B cell (primary cell): ENCODE results near the gene TMPRSS11A. TPM values are rescaled to one million over a fixed set of nuclear protein-coding genes. Genes with fewer than 3 reads are reported as not detected.

Experiments
- ATAC-seq: fragments of 200-7000 bp; cut with Tn5 transposase; one replicate; pipeline ENCODE4 v1.10.0; 2021; ENCODE audit warnings: low read depth, mild to moderate bottlenecking, moderate number of reproducible peaks, moderate library complexity
- CTCF ChIA-PET: fragments of 350-600 bp; sonication (Branson Sonifier 250); formaldehyde crosslinking; loops from one replicate; lab custom pipeline; 2021; ENCODE audit warnings: antibody characterized with exemption, inconsistent platforms; lab: Charles Lee
- POLR2A ChIA-PET: fragments of 350-600 bp; sonication (Branson Sonifier 250); formaldehyde crosslinking; loops from one replicate; lab custom pipeline; 2021; ENCODE audit warnings: antibody characterized with exemption; lab: Charles Lee
- DNase-seq: peaks from one replicate; pipeline ENCODE4 v3.0.0; 2013
- H2AFZ ChIP-seq: 2 replicates; pipeline ENCODE4 v1.6.1; 2012; ENCODE audit warnings: mild to moderate bottlenecking, low read depth, low read length; ENCODE audit not compliant: insufficient read depth, poor library complexity, severe bottlenecking
- H3K27ac ChIP-seq, 2 donors: 1 replicate in 1 of 2; 2 replicates in 1 of 2; pipeline ENCODE4 v1.5.1; 2012 to 2013; ENCODE audit warnings: low read length in 2 of 2, mild to moderate bottlenecking in 2 of 2, moderate library complexity in 1 of 2
- H3K27me3 ChIP-seq, 4 experiments: fragments of 200-600 bp in 1 of 4; sonication (generic) in 1 of 4; replicated peaks in 1 of 4; 1 replicate in 2 of 4; 2 replicates in 2 of 4; pipeline versions ENCODE4 v1.6.1 to v1.7.0; 2013 to 2016; ENCODE audit warnings: low read length in 3 of 4, mild to moderate bottlenecking in 2 of 4, mixed read lengths in 1 of 4, moderate library complexity in 1 of 4; ENCODE audit not compliant: insufficient read depth in 4 of 4, control insufficient read depth in 3 of 4; ENCODE audit errors: control extremely low read depth in 1 of 4
- H3K36me3 ChIP-seq, 2 experiments: replicated peaks in 1 of 2; 1 replicate in 1 of 2; 2 replicates in 1 of 2; pipeline versions ENCODE4 v1.6.1 to v1.7.1; 2013; ENCODE audit warnings: low read length in 1 of 2; ENCODE audit not compliant: insufficient read depth in 2 of 2, control insufficient read depth in 1 of 2; ENCODE audit errors: control extremely low read depth in 1 of 2, extremely low read depth in 1 of 2
- H3K4me1 ChIP-seq, 2 donors: fragments of 200-600 bp in 1 of 2; sonication (generic) in 1 of 2; 1 replicate in 1 of 2; 2 replicates in 1 of 2; pipeline versions ENCODE4 v1.5.1 to v1.6.1; 2013 to 2017; ENCODE audit warnings: low read length in 2 of 2; ENCODE audit not compliant: control insufficient read depth in 2 of 2, insufficient read depth in 2 of 2
- H3K4me2 ChIP-seq: replicated peaks from 2 replicates; pipeline ENCODE3; 2012; ENCODE audit warnings: mild to moderate bottlenecking, low read depth, low read length; ENCODE audit not compliant: poor library complexity, severe bottlenecking
- H3K4me3 ChIP-seq, 5 experiments: fragments of 200-600 bp in 1 of 5; sonication (generic) in 1 of 5; 1 replicate in 3 of 5; 2 replicates in 2 of 5; pipeline versions ENCODE4 v1.5.1 to v1.7.0; 2011 to 2016; ENCODE audit warnings: low read length in 4 of 5, mild to moderate bottlenecking in 4 of 5, low read depth in 2 of 5, control low read depth in 1 of 5, moderate library complexity in 1 of 5; ENCODE audit not compliant: insufficient read depth in 1 of 5; ENCODE audit errors: control extremely low read depth in 1 of 5, extremely low read depth in 1 of 5
- H3K79me2 ChIP-seq: fragments of 200-600 bp; sonication (generic); one replicate; pipeline ENCODE4 v1.6.0; 2016; ENCODE audit warnings: low read length; ENCODE audit not compliant: control insufficient read depth, insufficient read depth
- H3K9ac ChIP-seq: fragments of 200-600 bp; sonication (generic); 2 replicates; pipeline ENCODE4 v1.6.1; 2017; ENCODE audit warnings: mild to moderate bottlenecking, low read length, moderate library complexity
- H3K9me3 ChIP-seq, 3 donors: one replicate each; pipeline versions ENCODE4 v1.6.1 to v1.7.1; 2013; ENCODE audit warnings: low read length in 2 of 3; ENCODE audit not compliant: control insufficient read depth in 2 of 3, insufficient read depth in 1 of 3; ENCODE audit errors: control extremely low read depth in 1 of 3
- H4K20me1 ChIP-seq: 2 replicates; pipeline ENCODE4 v1.6.0; 2012; ENCODE audit warnings: mild to moderate bottlenecking, low read length; ENCODE audit not compliant: insufficient read depth, control insufficient read depth, poor library complexity, severe bottlenecking
- H3K27ac Mint-ChIP-seq: one replicate; pipeline ENCODE4 v1.8.0; 2021; ENCODE audit warnings: mixed read lengths
- H3K27me3 Mint-ChIP-seq: one replicate; pipeline ENCODE4 v1.8.0; 2021; ENCODE audit warnings: mixed read lengths
- H3K4me1 Mint-ChIP-seq: one replicate; pipeline ENCODE4 v1.8.0; 2021; ENCODE audit warnings: mixed read lengths
- H3K4me3 Mint-ChIP-seq: one replicate; pipeline ENCODE4 v1.8.0; 2021; ENCODE audit warnings: mixed read lengths
- H3K9me3 Mint-ChIP-seq: one replicate; pipeline ENCODE4 v1.8.0; 2022; ENCODE audit warnings: mixed read lengths; ENCODE audit not compliant: insufficient read depth
- EZH2 ChIP-seq: IDR thresholded peaks from 2 replicates; pipeline ENCODE4 v1.6.1; 2012; ENCODE audit warnings: borderline replicate concordance, low read depth, mild to moderate bottlenecking, moderate library complexity, low read length; ENCODE audit not compliant: insufficient read depth, poor library complexity, severe bottlenecking
- WGBS: methylation state at CpG from one replicate; pipeline ENCODE4 v1.1.5; 2013; ENCODE audit warnings: missing lambda C conversion rate; ENCODE audit not compliant: insufficient coverage; 5-methylcytosine and 5-hydroxymethylcytosine counted together
- intact Hi-C: fragments of 100-400 bp; cut with micrococcal nuclease; formaldehyde crosslinking; loops from one replicate; pipeline ENCODE4 v1.10.0; 2022
- polyA minus RNA-seq: library from RNA; depleted of rRNA, polyadenylated mRNA; stranded (reverse); fragments of >200 nt; gene quantifications from 2 replicates; pipeline ENCODE4 v1.2.3, GENCODE V29; 2012
- polyA plus RNA-seq: library from polyadenylated mRNA; depleted of rRNA; stranded (reverse); fragments of >200 nt; gene quantifications from 2 replicates; pipeline ENCODE4 v1.2.3, GENCODE V29; 2012
- total RNA-seq, 2 donors: library from RNA; stranded (reverse); fragments of 120-200 nt in 1 of 2; gene quantifications; 1 replicate in 1 of 2; 2 replicates in 1 of 2; pipeline versions ENCODE4 v1.2.3 to v1.2.4, GENCODE V29; 2013 to 2022
- TF ChIP-seq, protein P1 (sequence below): fragments of 200-600 bp; IDR thresholded peaks from one replicate; pipeline ENCODE4 v1.8.0; 2022; ENCODE audit warnings: antibody characterized with exemption, mild to moderate bottlenecking

Gene TMPRSS11A, protein sequence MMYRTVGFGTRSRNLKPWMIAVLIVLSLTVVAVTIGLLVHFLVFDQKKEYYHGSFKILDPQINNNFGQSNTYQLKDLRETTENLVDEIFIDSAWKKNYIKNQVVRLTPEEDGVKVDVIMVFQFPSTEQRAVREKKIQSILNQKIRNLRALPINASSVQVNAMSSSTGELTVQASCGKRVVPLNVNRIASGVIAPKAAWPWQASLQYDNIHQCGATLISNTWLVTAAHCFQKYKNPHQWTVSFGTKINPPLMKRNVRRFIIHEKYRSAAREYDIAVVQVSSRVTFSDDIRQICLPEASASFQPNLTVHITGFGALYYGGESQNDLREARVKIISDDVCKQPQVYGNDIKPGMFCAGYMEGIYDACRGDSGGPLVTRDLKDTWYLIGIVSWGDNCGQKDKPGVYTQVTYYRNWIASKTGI
- total RNA-seq, result not detected in 2 replicates
- not detected for total RNA-seq (2013)
- polyA plus RNA-seq, result not detected in 2 replicates
- polyA minus RNA-seq, result not detected in 2 replicates

DNA sequence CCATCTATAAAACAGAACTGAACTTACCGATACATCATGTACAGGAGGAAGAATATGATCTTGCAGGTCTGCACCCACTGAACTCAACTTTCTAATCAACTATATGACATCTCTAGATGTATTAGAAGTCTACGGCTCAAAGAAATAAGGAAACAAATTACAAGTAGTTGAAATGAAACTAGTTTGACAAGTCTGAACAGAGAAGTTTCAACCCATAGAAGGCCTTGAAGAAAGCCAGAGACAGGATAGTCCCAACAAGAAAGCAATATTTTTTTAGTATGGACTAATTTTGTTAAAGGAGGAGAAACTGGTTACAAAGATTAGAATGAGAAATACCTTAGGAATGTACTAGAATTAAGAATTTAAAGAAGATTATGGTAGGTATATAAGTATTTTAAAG is at the start of gene TMPRSS11A:
TSS of gene TMPRSS11A (minus strand) at position 138 of the 400 bp plus-strand sequence. CDS start at position 38, 100 bp downstream.
- H3K9ac ChIP-seq, result no peak within 1 kb of the TSS
- no peak within 1 kb of the TSS for H2AFZ ChIP-seq
- no peak for TF ChIP-seq EZH2
- TF ChIP-seq, protein P1, sequence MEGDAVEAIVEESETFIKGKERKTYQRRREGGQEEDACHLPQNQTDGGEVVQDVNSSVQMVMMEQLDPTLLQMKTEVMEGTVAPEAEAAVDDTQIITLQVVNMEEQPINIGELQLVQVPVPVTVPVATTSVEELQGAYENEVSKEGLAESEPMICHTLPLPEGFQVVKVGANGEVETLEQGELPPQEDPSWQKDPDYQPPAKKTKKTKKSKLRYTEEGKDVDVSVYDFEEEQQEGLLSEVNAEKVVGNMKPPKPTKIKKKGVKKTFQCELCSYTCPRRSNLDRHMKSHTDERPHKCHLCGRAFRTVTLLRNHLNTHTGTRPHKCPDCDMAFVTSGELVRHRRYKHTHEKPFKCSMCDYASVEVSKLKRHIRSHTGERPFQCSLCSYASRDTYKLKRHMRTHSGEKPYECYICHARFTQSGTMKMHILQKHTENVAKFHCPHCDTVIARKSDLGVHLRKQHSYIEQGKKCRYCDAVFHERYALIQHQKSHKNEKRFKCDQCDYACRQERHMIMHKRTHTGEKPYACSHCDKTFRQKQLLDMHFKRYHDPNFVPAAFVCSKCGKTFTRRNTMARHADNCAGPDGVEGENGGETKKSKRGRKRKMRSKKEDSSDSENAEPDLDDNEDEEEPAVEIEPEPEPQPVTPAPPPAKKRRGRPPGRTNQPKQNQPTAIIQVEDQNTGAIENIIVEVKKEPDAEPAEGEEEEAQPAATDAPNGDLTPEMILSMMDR, result no peak
- H3K27ac ChIP-seq, result no peak within 1 kb of the TSS
- peaks cover 3% of the 10 kb centered on the region for H3K27me3 Mint-ChIP-seq
- WGBS, result no CpG with 5 or more reads among the region's 2 CpGs
- POLR2A ChIA-PET, result no interaction called here
- H3K4me3 ChIP-seq, result no peak within 1 kb of the TSS
- H4K20me1 ChIP-seq, result no peaks in the 10 kb centered on the region
- H3K27me3 ChIP-seq, result no peaks in the 10 kb centered on the region
- intact Hi-C loops, result no loop called here
- H3K4me1 Mint-ChIP-seq, result no peaks in the 10 kb centered on the region
- ATAC-seq, result no peak
- H3K9me3 ChIP-seq, result no peaks in the 10 kb centered on the region
- no peak within 1 kb of the TSS for H3K27ac Mint-ChIP-seq
- H3K4me2 ChIP-seq, result no peak within 1 kb of the TSS
- no peaks in the 10 kb centered on the region for H3K36me3 ChIP-seq
- CTCF ChIA-PET, result no interaction called here
- no peaks in the 10 kb centered on the region for H3K4me1 ChIP-seq
- no peaks in the 10 kb centered on the region for H3K9me3 Mint-ChIP-seq
- H3K79me2 ChIP-seq, result no peaks in the 10 kb centered on the region
- H3K4me3 Mint-ChIP-seq, result no peak within 1 kb of the TSS
- no peak for DNase-seq

DNA sequence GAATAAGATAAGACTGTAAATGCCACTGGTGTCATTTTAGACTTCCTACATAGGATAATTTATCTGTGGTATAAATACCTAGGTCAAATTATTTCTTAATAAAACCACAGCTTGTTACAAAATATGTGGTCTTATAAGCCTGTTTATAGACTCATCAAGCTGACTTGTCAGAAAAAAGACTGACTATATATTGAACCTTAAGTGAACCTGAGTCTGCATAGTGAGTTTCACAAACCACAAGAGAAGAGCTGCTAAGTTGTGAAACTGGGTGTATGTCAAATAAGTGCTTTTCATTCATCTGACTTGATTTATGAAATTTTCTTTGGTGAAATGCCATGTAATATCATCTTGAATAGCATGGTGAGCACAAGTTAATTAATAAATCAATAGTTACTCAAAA is 48.4 kb upstream of the TMPRSS11A start:
- no peaks in the 10 kb centered on the region for H4K20me1 ChIP-seq
- no peaks in the 10 kb centered on the region for H3K79me2 ChIP-seq
- no peak overlapping the region for H3K4me2 ChIP-seq
- no peak for TF ChIP-seq EZH2
- TF ChIP-seq, protein P1, result no peak
- H2AFZ ChIP-seq, result no peak overlapping the region
- no peak for DNase-seq
- Mint-ChIP-seq H3K4me1 (no peaks in the 10 kb centered on the region), H3K4me3 (no peak overlapping the region), H3K27ac (no peak overlapping the region), H3K9me3 (no peaks in the 10 kb centered on the region), H3K27me3 (no peaks in the 10 kb centered on the region)
- H3K36me3 ChIP-seq, result no peaks in the 10 kb centered on the region
- no peak overlapping the region for H3K27ac ChIP-seq
- CTCF ChIA-PET, result interaction anchor here (0.6 kb wide), 1 partner anchor 227 kb away, joined by 3 read pairs; no protein-coding TSS in a partner anchor
- peaks cover 0 to under 1% (median 0%) of the 10 kb centered on the region in 3 donors for H3K9me3 ChIP-seq
- H3K4me1 ChIP-seq, result no peaks in the 10 kb centered on the region
- POLR2A ChIA-PET, result no interaction called here
- H3K4me3 ChIP-seq, result no peak overlapping the region
- H3K9ac ChIP-seq, result no peak overlapping the region
- intact Hi-C loops, result no loop called here
- no peaks in the 10 kb centered on the region for H3K27me3 ChIP-seq
- ATAC-seq, result no peak
